HepG2 (cell line): ENCODE measurements around the gene GAL3ST2. TPM values are rescaled to one million over a fixed set of nuclear protein-coding genes. Genes with fewer than 3 reads are reported as not detected.
A peak's percentile ranks its signal among the peaks of the same experiment; 100 is the strongest.

Source experiments
- CEBPB ChIP-seq: IDR thresholded peaks from 2 replicates; pipeline ENCODE4 v1.6.1; 2011; ENCODE audit warnings: low read depth, low read length, improper control_type of control experiment, borderline replicate concordance
- FOXP1 ChIP-seq, 2 experiments: fragments of 450-650 bp in 1 of 2; IDR thresholded peaks; 2 replicates each; pipeline ENCODE4 v1.6.1; 2017 to 2018; ENCODE audit warnings: antibody characterized with exemption in 1 of 2
- ISX ChIP-seq: sonication (generic); formaldehyde crosslinking; conservative IDR thresholded peaks from 2 replicates; pipeline ENCODE4 v1.5.0; 2020; ENCODE audit warnings: missing genetic modification reagents
- KMT2B ChIP-seq: IDR thresholded peaks from 2 replicates; pipeline ENCODE4 v1.6.1; 2016; ENCODE audit warnings: missing genetic modification reagents, missing compliant biosample characterization
- MTF2 ChIP-seq: sonication (generic); formaldehyde crosslinking; IDR thresholded peaks from 2 replicates; pipeline ENCODE4 v1.5.0; 2020; ENCODE audit warnings: missing genetic modification reagents, borderline replicate concordance
- NFE2 ChIP-seq: sonication (generic); formaldehyde crosslinking; IDR thresholded peaks from 2 replicates; pipeline ENCODE4 v1.4.0; 2020; ENCODE audit warnings: missing genetic modification reagents
- NONO ChIP-seq, 2 experiments: fragments of 450-650 bp in 1 of 2; sonication (generic) in 1 of 2; formaldehyde crosslinking in 1 of 2; IDR thresholded peaks in 1 of 2; conservative IDR thresholded peaks in 1 of 2; 2 replicates each; pipeline versions ENCODE4 v1.6.1 to v1.8.0; 2017 to 2022; ENCODE audit warnings: mild to moderate bottlenecking in 1 of 2, missing genetic modification reagents in 1 of 2, moderate library complexity in 1 of 2
- NR0B2 ChIP-seq: sonication (generic); formaldehyde crosslinking; IDR thresholded peaks from 2 replicates; pipeline ENCODE4 v1.4.0; 2020; ENCODE audit warnings: mild to moderate bottlenecking, missing genetic modification reagents
- NR1H2 ChIP-seq: sonication (generic); formaldehyde crosslinking; IDR thresholded peaks from 2 replicates; pipeline ENCODE4 v1.8.1; 2022; ENCODE audit warnings: low read depth, missing genetic modification reagents, borderline replicate concordance
- PAX8 ChIP-seq: sonication (generic); formaldehyde crosslinking; IDR thresholded peaks from 2 replicates; pipeline ENCODE4 v1.8.0; 2022; ENCODE audit warnings: mild to moderate bottlenecking, missing genetic modification reagents, borderline replicate concordance
- PBX3 ChIP-seq: sonication (generic); formaldehyde crosslinking; IDR thresholded peaks from 2 replicates; pipeline ENCODE4 v1.8.1; 2023; ENCODE audit warnings: missing genetic modification reagents, inconsistent platforms, borderline replicate concordance
- PCBP2 ChIP-seq: fragments of 200-400 bp; formaldehyde crosslinking; optimal IDR thresholded peaks from 2 replicates; pipeline ENCODE3; 2018; ENCODE audit warnings: low read length, low read depth; ENCODE audit not compliant: poor library complexity, severe bottlenecking
- PTBP1 ChIP-seq: fragments of 200-400 bp; formaldehyde crosslinking; IDR thresholded peaks from 2 replicates; pipeline ENCODE4 v1.6.1; 2018; ENCODE audit warnings: low read length, low read depth; ENCODE audit not compliant: poor library complexity, severe bottlenecking
- TFAP4 ChIP-seq: sonication (generic); IDR thresholded peaks from 2 replicates; pipeline ENCODE4 v1.6.1; 2016; ENCODE audit warnings: low read depth, borderline replicate concordance
- TFE3 ChIP-seq: IDR thresholded peaks from 2 replicates; pipeline ENCODE4 v1.6.1; 2016
- ZNF121 ChIP-seq: sonication (generic); formaldehyde crosslinking; IDR thresholded peaks from 2 replicates; pipeline ENCODE4 v1.5.0; 2020; ENCODE audit warnings: mild to moderate bottlenecking, missing genetic modification reagents
- ZNF256 ChIP-seq: sonication (generic); formaldehyde crosslinking; conservative IDR thresholded peaks from 2 replicates; pipeline ENCODE4 v1.4.0; 2020; ENCODE audit warnings: missing genetic modification reagents
- ZNF260 ChIP-seq: sonication (generic); formaldehyde crosslinking; IDR thresholded peaks from 2 replicates; pipeline ENCODE4 v1.4.0; 2020; ENCODE audit warnings: missing genetic modification reagents, low read depth, mild to moderate bottlenecking, borderline replicate concordance
- ZNF282 ChIP-seq: fragments of 450-650 bp; IDR thresholded peaks from 2 replicates; pipeline ENCODE4 v1.6.1; 2018; ENCODE audit not compliant: partially characterized antibody
- ZNF496 ChIP-seq: sonication (generic); formaldehyde crosslinking; IDR thresholded peaks from 2 replicates; pipeline ENCODE4 v1.8.1; 2023; ENCODE audit warnings: mild to moderate bottlenecking, moderate library complexity, missing genetic modification reagents; ENCODE audit not compliant: insufficient replicate concordance
- ZNF556 ChIP-seq: sonication (generic); formaldehyde crosslinking; IDR thresholded peaks from 2 replicates; pipeline ENCODE4 v1.4.0; 2020; ENCODE audit warnings: mild to moderate bottlenecking, missing genetic modification reagents, borderline replicate concordance
- ZNF562 ChIP-seq: sonication (generic); formaldehyde crosslinking; IDR thresholded peaks from 2 replicates; pipeline ENCODE4 v1.8.0; 2022; ENCODE audit warnings: missing genetic modification reagents, borderline replicate concordance
- ZNF780A ChIP-seq: sonication (generic); formaldehyde crosslinking; IDR thresholded peaks from 2 replicates; pipeline ENCODE4 v1.8.0; 2022; ENCODE audit warnings: mild to moderate bottlenecking, missing genetic modification reagents, moderate library complexity
- ZSCAN29 ChIP-seq: sonication (generic); formaldehyde crosslinking; conservative IDR thresholded peaks from 2 replicates; pipeline ENCODE4 v1.4.0; 2020; ENCODE audit warnings: mild to moderate bottlenecking, missing genetic modification reagents
- polyA plus RNA-seq, 8 experiments: library from polyadenylated mRNA; depleted of rRNA in 3 of 8; stranded (reverse) in 7 of 8; unstranded in 1 of 8; fragments of >200 nt; fragmentation: Illumina TruSeq in 4 of 8; extraction: Trizol in 4 of 8; gene quantifications; 2 replicates each; pipeline versions ENCODE4 v1.2.1 to v1.2.3, GENCODE V29; 2011 to 2016; ENCODE audit warnings: low read depth in 4 of 8, missing spikeins in 1 of 8, mixed read lengths in 1 of 8; ENCODE audit not compliant: insufficient read depth in 1 of 8
- total RNA-seq, 5 experiments: library from RNA; depleted of rRNA; stranded (reverse); fragments of >200 nt; fragmentation: Illumina TruSeq; extraction: Trizol; gene quantifications; 2 replicates each; pipeline ENCODE4 v1.2.3, GENCODE V29; 2016; ENCODE audit warnings: low read depth in 1 of 5

The GAL3ST2 gene
- total and polyA plus RNA-seq, 2 of the 13 experiments (the other 11 are each of a cell fraction or from before 2014, with no cell fraction given), result 0.17 to 0.20 TPM

- TF ChIP-seq TFAP4 (peak; percentile 53; the same call in 1 of the 2 replicates), FOXP1 (IDR thresholded peaks at IDR 0.05) (no peak), FOXP1 (CRISPR knock-in tag; IDR thresholded peaks at IDR 0.05) (no peak; the same call in 1 of the 2 replicates), ZNF121 (CRISPR knock-in tag) (peak; percentile 48; the same call in 1 of the 2 replicates), MTF2 (CRISPR knock-in tag) (peak; percentile 81), PAX8 (CRISPR knock-in tag) (0 out of 2 replicates have a peak, but pooled peaks have one; percentile 61), ZSCAN29 (CRISPR knock-in tag) (no peak; the same call in 1 of the 2 replicates), NONO (IDR thresholded peaks at IDR 0.05) (no peak), NONO (CRISPR knock-in tag; conservative IDR thresholded peaks at IDR 0.05) (peak; percentile 87), PTBP1 (no peak), ZNF282 (no peak), NR0B2 (CRISPR knock-in tag) (peak; percentile 93), PCBP2 (no peak), TFE3 (CRISPR knock-in tag) (peak; percentile 76; the same call in 1 of the 2 replicates), ZNF780A (CRISPR knock-in tag) (peak; percentile 90; the same call in 1 of the 2 replicates), ZNF260 (CRISPR knock-in tag) (no peak), NR1H2 (peak; percentile 71; the same call in 1 of the 2 replicates), NFE2 (CRISPR knock-in tag) (no peak), ZNF256 (CRISPR knock-in tag) (no peak; the same call in none of the 2 replicates), ZNF496 (CRISPR knock-in tag) (no peak), ZNF562 (no peak), CEBPB (no peak), PBX3 (CRISPR knock-in tag) (peak; percentile 75; the same call in 1 of the 2 replicates), ZNF556 (peak; percentile 78; the same call in 1 of the 2 replicates), KMT2B (CRISPR knock-in tag) (peak; percentile 59), ISX (peak; percentile 94)
Observed at GRCh38 chr2:241808721-241809382, 32.2 kb downstream of the GAL3ST2 start, which contains the start of gene NEU4 (continued).
